Stomach (tissue), 4 donors: ENCODE data around the gene ANGEL2.

Experiments used
- EP300 ChIP-seq: sonication (generic); formaldehyde crosslinking; IDR thresholded peaks from one replicate; pipeline ENCODE4 v1.6.1; 2017; ENCODE audit warnings: antibody characterized with exemption
- TF ChIP-seq, protein P1 (sequence below), 7 experiments: fragments of 450-650 bp in 4 of 7; fragments of 200-600 bp in 3 of 7; sonication (generic) in 3 of 7; IDR thresholded peaks; one replicate each; pipeline ENCODE4 v1.5.1; 2016 to 2019; ENCODE audit warnings: antibody characterized with exemption in 7 of 7, control low read depth in 2 of 7, mild to moderate bottlenecking in 1 of 7

DNA sequence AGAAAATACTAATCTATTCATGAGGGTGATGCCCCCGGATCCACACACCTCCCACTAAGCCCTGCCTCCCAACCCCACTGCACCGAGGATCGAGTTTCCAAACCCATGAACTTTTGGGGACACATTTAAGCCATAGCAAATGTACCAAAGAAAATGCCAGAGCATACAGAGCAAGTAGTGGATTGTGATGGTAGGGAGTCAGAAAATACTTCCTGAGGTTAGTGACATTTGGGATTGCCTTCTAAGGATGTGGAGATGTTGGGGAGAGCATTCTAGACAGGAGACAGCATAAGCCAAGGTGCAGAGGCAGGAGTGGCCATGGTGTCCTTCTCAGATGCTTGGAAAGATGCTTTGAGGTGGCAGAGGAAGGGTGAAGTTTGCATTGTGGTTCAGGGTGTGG, 32.2 kb downstream of the ANGEL2 start:
- TF ChIP-seq, protein P1, sequence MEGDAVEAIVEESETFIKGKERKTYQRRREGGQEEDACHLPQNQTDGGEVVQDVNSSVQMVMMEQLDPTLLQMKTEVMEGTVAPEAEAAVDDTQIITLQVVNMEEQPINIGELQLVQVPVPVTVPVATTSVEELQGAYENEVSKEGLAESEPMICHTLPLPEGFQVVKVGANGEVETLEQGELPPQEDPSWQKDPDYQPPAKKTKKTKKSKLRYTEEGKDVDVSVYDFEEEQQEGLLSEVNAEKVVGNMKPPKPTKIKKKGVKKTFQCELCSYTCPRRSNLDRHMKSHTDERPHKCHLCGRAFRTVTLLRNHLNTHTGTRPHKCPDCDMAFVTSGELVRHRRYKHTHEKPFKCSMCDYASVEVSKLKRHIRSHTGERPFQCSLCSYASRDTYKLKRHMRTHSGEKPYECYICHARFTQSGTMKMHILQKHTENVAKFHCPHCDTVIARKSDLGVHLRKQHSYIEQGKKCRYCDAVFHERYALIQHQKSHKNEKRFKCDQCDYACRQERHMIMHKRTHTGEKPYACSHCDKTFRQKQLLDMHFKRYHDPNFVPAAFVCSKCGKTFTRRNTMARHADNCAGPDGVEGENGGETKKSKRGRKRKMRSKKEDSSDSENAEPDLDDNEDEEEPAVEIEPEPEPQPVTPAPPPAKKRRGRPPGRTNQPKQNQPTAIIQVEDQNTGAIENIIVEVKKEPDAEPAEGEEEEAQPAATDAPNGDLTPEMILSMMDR (IDR thresholded peaks at IDR 0.05) = no peak
- no peak for TF ChIP-seq EP300
